Regular cardiac myocyte (primary cell): ENCODE measurements around the gene FIGNL1. TPM values are rescaled to one million over a fixed set of nuclear protein-coding genes. Genes with fewer than 3 reads are reported as not detected.

Source experiments
- total RNA-seq: library from RNA; depleted of rRNA; stranded (reverse); fragments of >200 nt; gene quantifications from 2 replicates; pipeline ENCODE4 v1.2.3, GENCODE V29; 2014

FIGNL1 gene
- total RNA-seq, result 12.4 and 45.4 TPM in 2 replicates

GRCh38 chr7:50449881-50450589 is at the start of gene FIGNL1:
TSS of gene FIGNL1 (minus strand) at chr7:50450350. CDS start at chr7:50447287, 3,063 bp downstream.

Other genes starting within 250 kb of the FIGNL1 start
- not detected in 2 replicates for gene IKZF1, start 145.6 kb downstream of the FIGNL1 start, total RNA-seq
- gene DDC, start 115.1 kb upstream of the FIGNL1 start, total RNA-seq, result not detected in 2 replicates